DOHH2 (cell line): ENCODE data around the gene DNAJC15.

Experiments used
- H3F3A ChIP-seq: fragments of 200-600 bp; sonication (generic), shearing (Covaris generic); 2 replicates; pipeline ENCODE4 v1.6.0; 2016; ENCODE audit warnings: antibody characterized with exemption, mild to moderate bottlenecking; ENCODE audit not compliant: control insufficient read depth, insufficient read depth
- H3K27ac ChIP-seq: fragments of 200-600 bp; sonication (generic); 2 replicates; pipeline ENCODE4 v1.5.1; 2014; ENCODE audit warnings: low read depth, mild to moderate bottlenecking, low read length, moderate library complexity
- H3K27me3 ChIP-seq: fragments of 200-600 bp; sonication (generic); 2 replicates; pipeline ENCODE4 v1.6.1; 2014; ENCODE audit warnings: mild to moderate bottlenecking, low read length, mixed read lengths; ENCODE audit not compliant: control insufficient read depth
- H3K36me3 ChIP-seq: fragments of 200-600 bp; sonication (generic); 2 replicates; pipeline ENCODE4 v1.6.1; 2014; ENCODE audit warnings: mild to moderate bottlenecking, low read length, moderate library complexity, mixed read lengths; ENCODE audit not compliant: control insufficient read depth
- H3K4me1 ChIP-seq: fragments of 200-600 bp; sonication (generic); 2 replicates; pipeline ENCODE4 v1.6.1; 2014; ENCODE audit warnings: mild to moderate bottlenecking, low read length, mixed read lengths; ENCODE audit not compliant: control insufficient read depth
- H3K4me2 ChIP-seq: fragments of 200-600 bp; sonication (generic); 2 replicates; pipeline ENCODE4 v1.6.0; 2014; ENCODE audit warnings: mild to moderate bottlenecking, low read length, moderate library complexity
- H3K4me3 ChIP-seq: fragments of 200-600 bp; sonication (generic); 2 replicates; pipeline ENCODE4 v1.5.1; 2014; ENCODE audit warnings: mild to moderate bottlenecking, low read length, mixed read lengths
- H3K79me2 ChIP-seq: fragments of 200-600 bp; sonication (generic); 2 replicates; pipeline ENCODE4 v1.6.1; 2014; ENCODE audit warnings: mild to moderate bottlenecking, low read length, mixed read lengths; ENCODE audit not compliant: control insufficient read depth
- H3K9me2 ChIP-seq: fragments of 200-600 bp; sonication (generic); replicated peaks from 2 replicates; pipeline ENCODE4 v1.6.1; 2014; ENCODE audit warnings: mild to moderate bottlenecking, low read length, mixed read lengths; ENCODE audit not compliant: control insufficient read depth
- H3K9me3 ChIP-seq: fragments of 200-600 bp; sonication (generic); 2 replicates; pipeline ENCODE4 v1.6.1; 2014; ENCODE audit warnings: antibody characterized with exemption, low read length, mixed read lengths; ENCODE audit not compliant: control insufficient read depth, insufficient read depth
- H4K20me1 ChIP-seq: fragments of 200-600 bp; sonication (generic); 2 replicates; pipeline ENCODE4 v1.6.0; 2014; ENCODE audit warnings: low read depth, mild to moderate bottlenecking, antibody characterized with exemption, low read length, moderate library complexity; ENCODE audit not compliant: control insufficient read depth, insufficient read depth
- EZH2phosphoT487 ChIP-seq: fragments of 200-600 bp; sonication (generic); IDR thresholded peaks from 2 replicates; pipeline ENCODE4 v1.6.1; 2017; ENCODE audit warnings: borderline replicate concordance, mild to moderate bottlenecking, antibody characterized with exemption, low read length, moderate library complexity, mixed read lengths
- TF ChIP-seq, protein P1 (sequence below): fragments of 200-600 bp; sonication (generic); IDR thresholded peaks from one replicate; pipeline ENCODE4 v1.5.1; 2014; ENCODE audit warnings: antibody characterized with exemption, mild to moderate bottlenecking, low read depth, low read length; ENCODE audit not compliant: poor library complexity, severe bottlenecking

DNAJC15 gene

DNA sequence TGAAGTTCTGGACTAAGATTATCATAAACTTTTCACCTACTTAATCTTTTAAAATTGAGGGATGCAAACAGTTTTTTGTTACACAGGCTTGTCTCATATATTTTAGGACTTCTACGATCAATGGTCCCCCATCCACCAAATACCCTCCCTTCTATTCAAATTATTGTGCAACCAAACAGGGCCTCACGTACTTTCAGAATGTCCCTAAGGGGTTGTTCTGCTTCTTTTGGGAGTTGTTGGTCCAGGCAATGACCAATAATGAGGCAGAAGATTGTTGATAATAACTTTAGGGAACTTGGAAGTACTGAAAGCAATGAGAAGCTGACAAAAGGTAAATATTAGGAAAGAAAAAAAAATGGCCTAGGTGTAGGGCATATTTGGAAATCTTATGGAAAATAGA, 2.9 kb downstream of the DNAJC15 start:
- Histone ChIP-seq H3K79me2 (peaks cover 78% of the 10 kb centered on the region), H3K9me3 (no peaks in the 10 kb centered on the region), H3F3A (no peaks in the 10 kb centered on the region), H3K4me1 (peaks cover 36% of the 10 kb centered on the region), H3K9me2 (no peaks in the 10 kb centered on the region), H3K4me2 (peak overlapping the region; percentile 15), H3K27ac (no peak overlapping the region), H3K36me3 (peaks cover 45% of the 10 kb centered on the region), H3K4me3 (no peak overlapping the region), H3K27me3 (no peaks in the 10 kb centered on the region), H4K20me1 (no peaks in the 10 kb centered on the region)
- TF ChIP-seq EZH2phosphoT487: no peak
- TF ChIP-seq, protein P1, sequence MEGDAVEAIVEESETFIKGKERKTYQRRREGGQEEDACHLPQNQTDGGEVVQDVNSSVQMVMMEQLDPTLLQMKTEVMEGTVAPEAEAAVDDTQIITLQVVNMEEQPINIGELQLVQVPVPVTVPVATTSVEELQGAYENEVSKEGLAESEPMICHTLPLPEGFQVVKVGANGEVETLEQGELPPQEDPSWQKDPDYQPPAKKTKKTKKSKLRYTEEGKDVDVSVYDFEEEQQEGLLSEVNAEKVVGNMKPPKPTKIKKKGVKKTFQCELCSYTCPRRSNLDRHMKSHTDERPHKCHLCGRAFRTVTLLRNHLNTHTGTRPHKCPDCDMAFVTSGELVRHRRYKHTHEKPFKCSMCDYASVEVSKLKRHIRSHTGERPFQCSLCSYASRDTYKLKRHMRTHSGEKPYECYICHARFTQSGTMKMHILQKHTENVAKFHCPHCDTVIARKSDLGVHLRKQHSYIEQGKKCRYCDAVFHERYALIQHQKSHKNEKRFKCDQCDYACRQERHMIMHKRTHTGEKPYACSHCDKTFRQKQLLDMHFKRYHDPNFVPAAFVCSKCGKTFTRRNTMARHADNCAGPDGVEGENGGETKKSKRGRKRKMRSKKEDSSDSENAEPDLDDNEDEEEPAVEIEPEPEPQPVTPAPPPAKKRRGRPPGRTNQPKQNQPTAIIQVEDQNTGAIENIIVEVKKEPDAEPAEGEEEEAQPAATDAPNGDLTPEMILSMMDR: no peak

DNA sequence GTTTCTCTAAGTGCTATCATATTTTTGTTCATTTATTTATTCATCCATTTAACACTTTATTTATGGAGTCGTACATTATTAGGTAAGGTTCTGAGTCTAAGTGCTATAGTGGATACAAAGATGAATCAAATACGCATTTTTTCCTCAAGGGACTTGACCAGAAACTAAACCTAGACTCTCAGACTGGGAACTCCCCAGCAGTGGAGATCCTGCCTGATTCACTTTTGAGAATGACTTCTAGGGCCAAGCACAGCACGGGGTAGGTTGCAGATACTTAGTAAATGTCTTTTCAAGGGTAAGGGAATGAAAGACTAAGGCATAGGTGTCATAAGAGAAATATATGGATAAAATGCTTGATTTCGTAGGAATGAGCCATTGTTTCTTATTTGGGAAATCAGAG, 7.2 kb downstream of the DNAJC15 start:
- Histone ChIP-seq H3F3A (no peaks in the 10 kb centered on the region), H3K4me2 (no peak overlapping the region), H3K27ac (no peak overlapping the region), H3K36me3 (peaks cover 64% of the 10 kb centered on the region), H3K27me3 (no peaks in the 10 kb centered on the region), H3K9me3 (no peaks in the 10 kb centered on the region), H3K9me2 (no peaks in the 10 kb centered on the region), H3K4me3 (no peak overlapping the region), H4K20me1 (no peaks in the 10 kb centered on the region), H3K4me1 (peaks cover 14% of the 10 kb centered on the region), H3K79me2 (peaks cover 98% of the 10 kb centered on the region)
- TF ChIP-seq, protein P1: no peak

DNA sequence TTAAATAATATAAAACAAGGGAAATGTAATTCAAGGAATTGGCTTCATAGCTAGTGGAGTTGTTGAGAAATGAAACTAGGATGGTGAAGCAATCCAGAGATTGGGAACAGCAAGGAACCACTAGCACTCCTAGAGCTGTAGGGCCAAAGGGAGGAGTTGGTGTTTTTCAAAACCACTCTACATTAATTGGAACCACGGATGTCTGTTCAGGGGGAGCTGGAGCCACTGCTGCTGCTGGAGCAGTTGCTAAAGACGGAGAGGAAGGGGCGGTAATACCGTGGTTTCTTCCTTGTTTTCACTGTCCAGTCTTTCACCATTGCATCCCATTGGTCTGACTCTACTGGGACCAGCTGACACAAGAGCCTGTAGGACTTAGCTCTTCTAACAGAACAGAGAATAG, 8.5 kb downstream of the DNAJC15 start:
- H3K79me2 ChIP-seq: peaks cover 98% of the 10 kb centered on the region
- no peak overlapping the region for H3K4me2 ChIP-seq
- H4K20me1 ChIP-seq: no peaks in the 10 kb centered on the region
- no peaks in the 10 kb centered on the region for H3K9me2 ChIP-seq
- peaks cover 3% of the 10 kb centered on the region; the same call in 1 of the 2 replicates for H3K4me1 ChIP-seq
- no peak overlapping the region for H3K4me3 ChIP-seq
- H3K9me3 ChIP-seq: no peaks in the 10 kb centered on the region
- H3K27me3 ChIP-seq: no peaks in the 10 kb centered on the region
- TF ChIP-seq, protein P1: no peak
- TF ChIP-seq EZH2phosphoT487: no peak
- H3F3A ChIP-seq: no peaks in the 10 kb centered on the region
- peaks cover 70% of the 10 kb centered on the region for H3K36me3 ChIP-seq
- H3K27ac ChIP-seq: no peak overlapping the region

DNA sequence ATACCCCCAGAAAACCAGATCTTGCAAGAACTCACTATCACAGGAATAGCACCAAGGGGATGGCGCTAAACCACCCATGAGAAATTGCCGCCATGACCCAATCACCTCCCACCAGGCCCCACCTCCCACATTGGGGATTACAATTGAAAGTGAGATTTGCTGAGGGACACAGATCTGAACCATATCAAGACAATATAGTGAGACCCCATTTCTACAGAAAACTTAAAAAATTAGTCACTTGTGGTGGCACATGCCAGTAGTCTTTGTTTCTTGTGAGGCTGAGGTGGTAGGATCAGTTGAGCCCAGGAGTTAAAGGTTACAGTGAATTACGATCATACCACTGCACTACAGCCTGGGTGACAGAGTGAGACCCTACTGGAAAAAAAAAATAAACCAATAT, 9.7 kb downstream of the DNAJC15 start:
- TF ChIP-seq EZH2phosphoT487: no peak
- TF ChIP-seq, protein P1: no peak
- no peak overlapping the region for H3K4me2 ChIP-seq
- no peaks in the 10 kb centered on the region for H3K27me3 ChIP-seq
- H3K27ac ChIP-seq: no peak overlapping the region
- no peaks in the 10 kb centered on the region for H4K20me1 ChIP-seq
- no peaks in the 10 kb centered on the region for H3K9me2 ChIP-seq
- peaks cover 63% of the 10 kb centered on the region for H3K36me3 ChIP-seq
- no peaks in the 10 kb centered on the region for H3K4me1 ChIP-seq
- no peaks in the 10 kb centered on the region for H3K9me3 ChIP-seq
- no peaks in the 10 kb centered on the region for H3F3A ChIP-seq
- H3K4me3 ChIP-seq: no peak overlapping the region
- H3K79me2 ChIP-seq: peaks cover 96% of the 10 kb centered on the region
